IMR-90 (cell line): ENCODE data around the gene FAM83G. TPM values are rescaled to one million over a fixed set of nuclear protein-coding genes. Genes with fewer than 3 reads are reported as not detected.

Source experiments
- ATAC-seq: fragments of 200-7000 bp; cut with Tn5 transposase; 2 replicates; pipeline ENCODE4 v1.9.1; 2020; ENCODE audit warnings: low read depth, mild to moderate bottlenecking, moderate library complexity
- BruUV-seq: library from RNA; stranded (reverse); fragments of 400-500 nt; replicated peaks from 2 replicates; lab custom pipeline; 2021; lab: Mats Ljungman, UMichigan
- CTCF ChIA-PET: fragments of 300-600 bp; formaldehyde crosslinking; extraction: SDS; loops from one replicate; lab custom pipeline; 2021; ENCODE audit warnings: antibody characterized with exemption; lab: Yijun Ruan, JAX
- POLR2A ChIA-PET: fragments of 300-600 bp; sonication (Branson Sonifier 250); formaldehyde crosslinking; loops from one replicate; lab custom pipeline; 2022; ENCODE audit warnings: antibody characterized with exemption; ENCODE audit not compliant: unreplicated experiment; lab: Charles Lee
- DNase-seq: peaks from one replicate; pipeline ENCODE4 v3.0.0; 2013
- H2AFZ ChIP-seq: replicated peaks from 2 replicates; pipeline ENCODE3; 2013; ENCODE audit warnings: low read length, mild to moderate bottlenecking; ENCODE audit not compliant: poor library complexity
- H2AK5ac ChIP-seq: 2 replicates; pipeline ENCODE4 v1.6.1; 2013; ENCODE audit warnings: low read depth, low read length, inconsistent platforms
- H2AK9ac ChIP-seq: replicated peaks from 2 replicates; pipeline ENCODE3; 2013; ENCODE audit warnings: mild to moderate bottlenecking, low read depth, low read length, moderate library complexity; ENCODE audit not compliant: poor library complexity
- H2BK120ac ChIP-seq: 2 replicates; pipeline ENCODE4 v1.6.1; 2013; ENCODE audit warnings: low read depth, low read length, inconsistent platforms
- H2BK15ac ChIP-seq: 3 replicates; pipeline ENCODE4 v1.6.1; 2013; ENCODE audit warnings: low read depth, low read length, inconsistent platforms
- H2BK20ac ChIP-seq: 2 replicates; pipeline ENCODE4 v1.6.1; 2013; ENCODE audit warnings: low read depth, mild to moderate bottlenecking, inconsistent platforms, low read length, moderate library complexity
- H2BK5ac ChIP-seq: 2 replicates; pipeline ENCODE4 v1.6.1; 2013; ENCODE audit warnings: mild to moderate bottlenecking, low read depth, low read length, inconsistent platforms; ENCODE audit not compliant: poor library complexity, severe bottlenecking
- H3K14ac ChIP-seq: replicated peaks from 2 replicates; pipeline ENCODE4 v1.6.1; 2013; ENCODE audit warnings: low read depth, low read length, inconsistent platforms
- H3K18ac ChIP-seq: 2 replicates; pipeline ENCODE4 v1.6.1; 2013; ENCODE audit warnings: low read depth, low read length, control low read depth
- H3K23ac ChIP-seq: 2 replicates; pipeline ENCODE4 v1.6.1; 2013; ENCODE audit warnings: low read depth, low read length, inconsistent platforms
- H3K27ac ChIP-seq: 2 replicates; pipeline ENCODE4 v1.5.1; 2013; ENCODE audit warnings: mild to moderate bottlenecking, control low read depth, low read length; ENCODE audit not compliant: insufficient read depth
- H3K27me3 ChIP-seq: 2 replicates; pipeline ENCODE4 v1.6.1; 2013; ENCODE audit warnings: low read length; ENCODE audit not compliant: control insufficient read depth, insufficient read depth
- H3K36me3 ChIP-seq: 2 replicates; pipeline ENCODE4 v1.6.1; 2013; ENCODE audit warnings: low read length, mixed read lengths; ENCODE audit not compliant: control insufficient read depth, insufficient read depth
- H3K4ac ChIP-seq: 2 replicates; pipeline ENCODE4 v1.6.1; 2013; ENCODE audit warnings: low read depth, low read length, inconsistent platforms
- H3K4me1 ChIP-seq: 2 replicates; pipeline ENCODE4 v1.6.1; 2013; ENCODE audit warnings: low read length, mixed read lengths; ENCODE audit not compliant: control insufficient read depth, insufficient read depth
- H3K4me2 ChIP-seq: 2 replicates; pipeline ENCODE4 v1.6.1; 2013; ENCODE audit warnings: low read depth, mild to moderate bottlenecking, control low read depth, low read length, moderate library complexity
- H3K4me3 ChIP-seq: 2 replicates; pipeline ENCODE4 v1.5.1; 2013; ENCODE audit warnings: low read depth, mild to moderate bottlenecking, control low read depth, low read length, moderate library complexity; ENCODE audit not compliant: insufficient read depth
- H3K56ac ChIP-seq: 2 replicates; pipeline ENCODE4 v1.6.1; 2013; ENCODE audit warnings: low read length, inconsistent platforms; ENCODE audit not compliant: insufficient read depth; ENCODE audit errors: extremely low read depth
- H3K79me1 ChIP-seq, 2 experiments: 2 replicates each; pipeline ENCODE4 v1.6.1; 2013; ENCODE audit warnings: low read length in 2 of 2, inconsistent platforms in 1 of 2, low read depth in 1 of 2
- H3K9ac ChIP-seq: 2 replicates; pipeline ENCODE4 v1.6.1; 2013; ENCODE audit warnings: low read depth, low read length, control low read depth
- H3K9me1 ChIP-seq: 2 replicates; pipeline ENCODE4 v1.6.1; 2013; ENCODE audit warnings: low read length, inconsistent platforms; ENCODE audit not compliant: insufficient read depth
- H3K9me3 ChIP-seq: 2 replicates; pipeline ENCODE4 v1.6.1; 2013; ENCODE audit warnings: low read length; ENCODE audit not compliant: control insufficient read depth, insufficient read depth
- H4K20me1 ChIP-seq: 2 replicates; pipeline ENCODE4 v1.6.1; 2013; ENCODE audit warnings: low read length, inconsistent platforms; ENCODE audit not compliant: insufficient read depth
- H4K5ac ChIP-seq: 2 replicates; pipeline ENCODE4 v1.6.1; 2013; ENCODE audit warnings: mild to moderate bottlenecking, low read depth, low read length, control low read depth
- H4K8ac ChIP-seq, 2 experiments: 2 replicates each; pipeline ENCODE4 v1.6.1; 2013; ENCODE audit warnings: low read depth in 2 of 2, low read length in 2 of 2, control low read depth in 1 of 2, inconsistent platforms in 1 of 2
- H4K91ac ChIP-seq: 2 replicates; pipeline ENCODE4 v1.6.1; 2013; ENCODE audit warnings: low read depth, low read length, inconsistent platforms; ENCODE audit not compliant: insufficient read depth
- CEBPB ChIP-seq: IDR thresholded peaks from 2 replicates; pipeline ENCODE4 v1.6.1; 2012; ENCODE audit warnings: low read depth, low read length, improper control_type of control experiment
- CHD1 ChIP-seq: IDR thresholded peaks from 2 replicates; pipeline ENCODE4 v1.6.1; 2012; ENCODE audit warnings: low read depth, low read length, improper control_type of control experiment
- ELK1 ChIP-seq: fragments of 150-350 bp; IDR thresholded peaks from 2 replicates; pipeline ENCODE4 v1.6.1; 2016; ENCODE audit warnings: low read depth, mild to moderate bottlenecking, low read length, moderate library complexity, borderline replicate concordance
- MAFK ChIP-seq: IDR thresholded peaks from 2 replicates; pipeline ENCODE4 v1.6.1; 2012; ENCODE audit warnings: low read depth, low read length, improper control_type of control experiment
- MAZ ChIP-seq: IDR thresholded peaks from 2 replicates; pipeline ENCODE4 v1.6.1; 2012; ENCODE audit warnings: low read depth, mild to moderate bottlenecking, low read length, improper control_type of control experiment, moderate library complexity, borderline replicate concordance
- MXI1 ChIP-seq: IDR thresholded peaks from 2 replicates; pipeline ENCODE4 v1.6.1; 2012; ENCODE audit warnings: low read depth, mild to moderate bottlenecking, low read length, moderate library complexity, borderline replicate concordance
- NFE2L2 ChIP-seq: fragments of 150-350 bp; IDR thresholded peaks from 2 replicates; pipeline ENCODE4 v1.6.1; 2016; ENCODE audit warnings: low read depth, mild to moderate bottlenecking, low read length
- POLR2A ChIP-seq: IDR thresholded peaks from 2 replicates; pipeline ENCODE4 v1.6.1; 2012; ENCODE audit warnings: mild to moderate bottlenecking, low read depth, low read length
- RFX5 ChIP-seq: IDR thresholded peaks from 2 replicates; pipeline ENCODE4 v1.8.0; 2012; ENCODE audit warnings: low read depth, mild to moderate bottlenecking, low read length, moderate library complexity
- SMC3 ChIP-seq: fragments of 150-350 bp; IDR thresholded peaks from 2 replicates; pipeline ENCODE4 v1.6.1; 2016; ENCODE audit warnings: low read depth, mild to moderate bottlenecking, antibody characterized with exemption, low read length, moderate library complexity
- WGBS, 2 experiments: methylation state at CpG; one replicate each; pipeline versions ENCODE4 v1.1.5 to v1.1.7; 2013; ENCODE audit warnings: missing lambda C conversion rate in 2 of 2; ENCODE audit not compliant: insufficient read length in 1 of 2; ENCODE audit errors: extremely low coverage in 2 of 2; 5-methylcytosine and 5-hydroxymethylcytosine counted together
- dilution Hi-C: fragments of 300-500 bp; cut with HindIII; formaldehyde crosslinking; loops from one replicate; pipeline ENCODE4 v1.14.3; 2018; ENCODE audit warnings: low sequenced_read_pairs; ENCODE audit not compliant: unreplicated experiment
- in situ Hi-C: fragments of 300-500 bp; cut with MboI; formaldehyde crosslinking; loops from 3 replicates; pipeline ENCODE4 v1.14.3; 2019; ENCODE audit warnings: low sequenced_read_pairs, inconsistent platforms, mixed read lengths
- intact Hi-C: fragments of 100-400 bp; cut with micrococcal nuclease; formaldehyde crosslinking; loops from 2 replicates; pipeline ENCODE4 v1.10.0; 2022
- polyA plus RNA-seq, 3 experiments: library from polyadenylated mRNA; depleted of rRNA; stranded (reverse); fragments of >200 nt; gene quantifications; 2 replicates each; pipeline ENCODE4 v1.2.3, GENCODE V29; 2012; ENCODE audit warnings: low replicate concordance in 1 of 3
- total RNA-seq: library from RNA; depleted of rRNA; stranded (reverse); fragments of >200 nt; gene quantifications from 2 replicates; pipeline ENCODE4 v1.2.3, GENCODE V29; 2012

The FAM83G gene
- total and polyA plus RNA-seq, 2 of the 4 experiments (the other 2 are of a cell fraction), result 9.5 to 12.6 TPM

- Histone ChIP-seq H3K14ac (no peak overlapping the region), H3K23ac (no peak overlapping the region), H3K56ac (no peak overlapping the region), H3K9me1 (no peaks in the 10 kb centered on the region), H3K4me2 (no peak overlapping the region), H3K4me1 (peaks cover 3% of the 10 kb centered on the region; the same call in 1 of the 2 replicates), H3K27me3 (peaks cover 44% of the 10 kb centered on the region), H2AFZ (no peak overlapping the region), H3K36me3 (no peaks in the 10 kb centered on the region), H3K4me3 (no peak overlapping the region), H3K4ac (no peak overlapping the region), H3K18ac (no peak overlapping the region), H2AK5ac (no peak overlapping the region), H3K9ac (no peak overlapping the region), H2BK15ac (no peak overlapping the region), H3K9me3 (no peaks in the 10 kb centered on the region), H4K91ac (no peak overlapping the region), H2BK20ac (no peak overlapping the region), H2AK9ac (no peak overlapping the region), H4K5ac (no peak overlapping the region), H3K27ac (no peak overlapping the region), H2BK120ac (no peak overlapping the region), H2BK5ac (no peak overlapping the region), H4K8ac (no peak overlapping the region), H4K20me1 (no peaks in the 10 kb centered on the region), H3K79me1 (no peaks in the 10 kb centered on the region)
- dilution Hi-C loops, result no loop called here
- no peak for DNase-seq
- no TSS peak for BruUV-seq
- TF ChIP-seq MXI1, result no peak
- no peak for TF ChIP-seq SMC3
- no peak for TF ChIP-seq MAFK
- no peak for TF ChIP-seq MAZ
- no peak for TF ChIP-seq POLR2A
- no peak for TF ChIP-seq NFE2L2
- no peak for TF ChIP-seq RFX5
- no peak for TF ChIP-seq CEBPB
- TF ChIP-seq CHD1, result no peak
- TF ChIP-seq ELK1, result no peak
- intact Hi-C loops, result no loop called here
- in situ Hi-C loops, result no loop called here
- ChIA-PET CTCF (no interaction called here), POLR2A (no interaction called here)
- WGBS, 2 experiments, result 89% methylated on average over 3 of the region's 5 CpGs; no CpG with 5 or more reads in 1 of the 2 experiments
- no peak for ATAC-seq
Measured at GRCh38 chr17:18944646-18945045, 59.9 kb downstream of the FAM83G start.
